K562 (cell line): ENCODE measurements around the gene SRRM5. TPM values are rescaled to one million over a fixed set of nuclear protein-coding genes. Genes with fewer than 3 reads are reported as not detected.

Experiments used
- ATAC-seq: fragments of 200-7000 bp; cut with Tn5 transposase; 3 replicates; pipeline ENCODE4 v1.9.1; 2020; ENCODE audit warnings: moderate library complexity
- BruUV-seq: library from RNA; stranded (reverse); fragments of 400-500 nt; replicated peaks from 2 replicates; lab custom pipeline; 2021; lab: Mats Ljungman, UMichigan
- CTCF ChIA-PET: fragments of 300-600 bp; formaldehyde crosslinking; extraction: SDS; loops from one replicate; lab custom pipeline; 2021; ENCODE audit warnings: low intra/inter-chr PET ratio; lab: Yijun Ruan, JAX
- POLR2A ChIA-PET: fragments of 300-600, 350-650 bp; sonication (Branson Sonifier 250); formaldehyde crosslinking; extraction: SDS; loops from one replicate; lab custom pipeline; 2021; ENCODE audit warnings: antibody characterized with exemption, inconsistent platforms; lab: Yijun Ruan, JAX
- DNase-seq, 4 experiments: peaks; one replicate each; pipeline versions ENCODE4 v3.0.0 to v3.0.0-alpha.2; 2011 to 2018; ENCODE audit warnings: low spot score in 3 of 4, mixed read lengths in 3 of 4; ENCODE audit errors: extremely low read depth in 1 of 4
- FAIRE-seq: peaks from 2 replicates; lab custom pipeline; 2011; peaks lifted over from hg19 to GRCh38; lab: Jason Lieb, UNC
- H2AFZ ChIP-seq: 2 replicates; pipeline ENCODE4 v1.6.0; 2011; ENCODE audit warnings: low read depth, low read length, control low read depth, inconsistent platforms
- H3K27ac ChIP-seq: fragments of 200-600 bp; 3 replicates; pipeline ENCODE4 v1.8.0; 2011; ENCODE audit warnings: low read depth, mild to moderate bottlenecking, control low read depth, inconsistent platforms, low read length, moderate library complexity, mixed read lengths; ENCODE audit errors: extremely low read depth
- H3K27me3 ChIP-seq, 2 experiments: fragments of 300-600 bp in 1 of 2; 2 replicates in 1 of 2; 3 replicates in 1 of 2; pipeline versions ENCODE4 v1.6.0 to v1.8.0; 2011; ENCODE audit warnings: inconsistent platforms in 2 of 2, low read length in 2 of 2, mild to moderate bottlenecking in 1 of 2, mixed read lengths in 1 of 2, moderate library complexity in 1 of 2; ENCODE audit not compliant: control insufficient read depth in 2 of 2, insufficient read depth in 2 of 2
- H3K36me3 ChIP-seq: fragments of 300-600 bp; 3 replicates; pipeline ENCODE4 v1.8.0; 2011; ENCODE audit warnings: mild to moderate bottlenecking, low read length, inconsistent platforms; ENCODE audit not compliant: control insufficient read depth, insufficient read depth
- H3K4me1 ChIP-seq, 2 experiments: fragments of 200-600 bp in 1 of 2; replicated peaks in 1 of 2; 2 replicates in 1 of 2; 3 replicates in 1 of 2; pipeline versions ENCODE4 v1.5.1 to v1.8.0; 2011; ENCODE audit warnings: inconsistent platforms in 2 of 2, low read length in 2 of 2, mild to moderate bottlenecking in 1 of 2, mixed read lengths in 1 of 2, moderate library complexity in 1 of 2; ENCODE audit not compliant: control insufficient read depth in 2 of 2, insufficient read depth in 2 of 2
- H3K4me2 ChIP-seq: 2 replicates; pipeline ENCODE4 v1.6.1; 2011; ENCODE audit warnings: low read length, control low read depth, inconsistent platforms, mixed read lengths; ENCODE audit not compliant: insufficient read depth
- H3K4me3 ChIP-seq: fragments of 200-600 bp; sonication (generic), shearing (Covaris generic); 2 replicates; pipeline ENCODE4 v1.5.1; 2016; ENCODE audit warnings: control low read depth, inconsistent platforms
- H3K79me2 ChIP-seq: fragments of 200-600 bp; 3 replicates; pipeline ENCODE4 v1.8.0; 2011; ENCODE audit warnings: low read length, inconsistent platforms; ENCODE audit not compliant: control insufficient read depth, insufficient read depth
- H3K9ac ChIP-seq, 2 experiments: 2 replicates each; pipeline versions ENCODE4 v1.6.0 to v1.6.1; 2011; ENCODE audit warnings: low read depth in 2 of 2, low read length in 2 of 2, control low read depth in 1 of 2, inconsistent platforms in 1 of 2, mild to moderate bottlenecking in 1 of 2, mixed read lengths in 1 of 2; ENCODE audit not compliant: insufficient read depth in 1 of 2
- H3K9me1 ChIP-seq: one replicate; pipeline ENCODE4 v1.6.0; 2011; ENCODE audit warnings: inconsistent platforms, mild to moderate bottlenecking, low read length, moderate library complexity; ENCODE audit not compliant: control insufficient read depth, insufficient read depth
- H3K9me3 ChIP-seq: replicated peaks from 2 replicates; pipeline ENCODE4 v1.5.1; 2011; ENCODE audit warnings: low read depth, low read length, inconsistent platforms; ENCODE audit not compliant: control insufficient read depth, insufficient read depth
- H4K20me1 ChIP-seq: replicated peaks from 2 replicates; pipeline ENCODE4 v1.6.1; 2011; ENCODE audit warnings: low read length, inconsistent platforms, mixed read lengths; ENCODE audit not compliant: control insufficient read depth, insufficient read depth
- DACH1 ChIP-seq: fragments of 450-650 bp; IDR thresholded peaks from 2 replicates; pipeline ENCODE4 v1.6.1; 2018; ENCODE audit not compliant: partially characterized antibody
- ELK3 ChIP-seq: fragments of 450-650 bp; formaldehyde crosslinking; IDR thresholded peaks from 2 replicates; pipeline ENCODE4 v1.4.0; 2020; ENCODE audit warnings: mild to moderate bottlenecking
- HSF4 ChIP-seq: fragments of 250-450 bp; sonication (Bioruptor Pico); IDR thresholded peaks from 2 replicates; pipeline ENCODE4 v2.1.2; 2022; ENCODE audit warnings: mild to moderate bottlenecking, moderate library complexity, borderline replicate concordance
- ID3 ChIP-seq, 2 experiments: fragments of 250-450 bp in 1 of 2; fragments of 450-650 bp in 1 of 2; sonication (Bioruptor Pico) in 1 of 2; IDR thresholded peaks; 2 replicates each; pipeline versions ENCODE4 v1.6.1 to v1.8.0; 2016 to 2021; ENCODE audit warnings: mild to moderate bottlenecking in 2 of 2, moderate library complexity in 2 of 2, missing compliant biosample characterization in 1 of 2, missing genetic modification characterization in 1 of 2
- MAFF ChIP-seq: IDR thresholded peaks from 2 replicates; pipeline ENCODE4 v1.6.1; 2012; ENCODE audit warnings: low read length, improper control_type of control experiment
- MAFG ChIP-seq: fragments of 450-650 bp; conservative IDR thresholded peaks from 2 replicates; pipeline ENCODE4 v1.6.1; 2016; ENCODE audit warnings: missing genetic modification characterization, missing compliant biosample characterization
- TCF7 ChIP-seq: sonication (generic); IDR thresholded peaks from 2 replicates; pipeline ENCODE4 v1.6.1; 2016; ENCODE audit warnings: antibody characterized with exemption, borderline replicate concordance
- TCF7L2 ChIP-seq: fragments of 150-350 bp; IDR thresholded peaks from 2 replicates; pipeline ENCODE4 v1.6.1; 2016; ENCODE audit warnings: low read depth, mild to moderate bottlenecking, low read length, moderate library complexity
- TGIF2 ChIP-seq: sonication (generic); formaldehyde crosslinking; IDR thresholded peaks from 2 replicates; pipeline ENCODE4 v1.8.1; 2022; ENCODE audit warnings: mild to moderate bottlenecking, missing genetic modification reagents, moderate library complexity
- THAP12 ChIP-seq: fragments of 250-450 bp; sonication (Bioruptor Pico); IDR thresholded peaks from 2 replicates; pipeline ENCODE4 v1.9.0; 2021; ENCODE audit warnings: mild to moderate bottlenecking, inconsistent platforms
- ZMIZ1 ChIP-seq, 2 experiments: fragments of 150-350 bp in 1 of 2; IDR thresholded peaks; 2 replicates each; pipeline ENCODE4 v1.6.1; 2012 to 2016; ENCODE audit warnings: low read depth in 2 of 2, low read length in 2 of 2, mild to moderate bottlenecking in 1 of 2, moderate library complexity in 1 of 2
- WGBS: fragments of 100-300 bp; shearing (Covaris generic); methylation state at CpG from one replicate; pipeline ENCODE4 v1.1.6; 2016; ENCODE audit warnings: low coverage, mixed read lengths; ENCODE audit not compliant: insufficient coverage; ENCODE audit errors: missing lambda C conversion rate; 5-methylcytosine and 5-hydroxymethylcytosine counted together
- in situ Hi-C: fragments of 300-500 bp; cut with MboI; formaldehyde crosslinking; loops from 4 replicates; pipeline ENCODE4 v1.15.0; 2018; ENCODE audit warnings: inconsistent platforms, mixed read lengths
- intact Hi-C: fragments of 100-400 bp; cut with micrococcal nuclease; formaldehyde crosslinking; loops from 2 replicates; pipeline ENCODE4 v1.14.2; 2022
- polyA plus RNA-seq, 8 experiments: library from polyadenylated mRNA; depleted of rRNA in 4 of 8; stranded (reverse) in 5 of 8; unstranded in 3 of 8; fragments of >200 nt; fragmentation: Nextera tagmentation in 2 of 8; fragmentation: Illumina TruSeq in 1 of 8; extraction: Ambion mirVana in 2 of 8; extraction: Trizol in 1 of 8; gene quantifications; 2 replicates each; pipeline versions ENCODE4 v1.2.1 to v1.2.3, GENCODE V29; 2011 to 2014; ENCODE audit warnings: inconsistent platforms in 1 of 8, missing spikeins in 1 of 8
- total RNA-seq, 7 experiments: library from RNA; depleted of rRNA in 6 of 7; stranded (reverse); fragments of >200 nt in 6 of 7; fragmentation: Illumina TruSeq in 2 of 7; extraction: Trizol in 2 of 7; gene quantifications; 2 replicates each; pipeline versions ENCODE4 v1.2.1 to v1.2.3, GENCODE V29; 2011 to 2021; ENCODE audit warnings: low replicate concordance in 1 of 7

SRRM5 gene
- total and polyA plus RNA-seq, 9 of the 15 experiments (the other 6 are each of a cell fraction or from before 2014, with no cell fraction given): 0.09 to 0.45 (median 0.18) TPM; not detected in 2

GRCh38 chr19:43634872-43635560 is 23.1 kb downstream of the SRRM5 start:
- H3K4me3 ChIP-seq: no peak overlapping the region
- H3K9ac ChIP-seq: peak overlapping the region; percentile 17 to 86; a peak in 3 of 4 replicates
- intact Hi-C loops: no loop called here
- no peaks in the 10 kb centered on the region for H4K20me1 ChIP-seq
- no peaks in the 10 kb centered on the region for H3K9me1 ChIP-seq
- H2AFZ ChIP-seq: peak overlapping the region; percentile 47
- H3K4me1 ChIP-seq: peaks cover 13 to 28% of the 10 kb centered on the region in 2 experiments; a peak in 4 of 5 replicates
- H3K27me3 ChIP-seq: peaks cover 9% of the 10 kb centered on the region in 2 experiments
- no TSS peak for BruUV-seq
- ATAC-seq (peak; percentile 14; the same call in 1 of the 3 replicates), FAIRE-seq (peak; percentile 29), DNase-seq (peak in 1 of 4 experiments; percentile 26)
- H3K79me2 ChIP-seq: no peaks in the 10 kb centered on the region
- H3K9me3 ChIP-seq: no peaks in the 10 kb centered on the region
- H3K4me2 ChIP-seq: peak overlapping the region; percentile 18; the same call in 1 of the 2 replicates
- H3K27ac ChIP-seq: no peak overlapping the region
- WGBS: 18% methylated on average over 12 of the region's 17 CpGs
- POLR2A ChIA-PET: interaction anchor here (0.7 kb wide), 1 partner anchor 41 kb away, joined by 3 read pairs; no protein-coding TSS in a partner anchor
- no peaks in the 10 kb centered on the region for H3K36me3 ChIP-seq
- in situ Hi-C loops: no loop called here
- CTCF ChIA-PET: no interaction called here
- TF ChIP-seq HSF4 (CRISPR knock-in tag) (no peak), THAP12 (CRISPR knock-in tag) (no peak), MAFF (peak; percentile 66), TCF7 (no peak), ZMIZ1 (IDR thresholded peaks at IDR 0.05; ENCODE audit: low read depth in 2 of 2, low read length in 2 of 2) (no peak), ID3 (CRISPR knock-in tag; IDR thresholded peaks at IDR 0.05) (no peak), ID3 (tag; IDR thresholded peaks at IDR 0.05) (no peak), TCF7L2 (peak; percentile 65; the same call in 1 of the 2 replicates), MAFG (tag) (peak; percentile 72), DACH1 (peak; percentile 27), ELK3 (CRISPR knock-in tag) (no peak), TGIF2 (CRISPR knock-in tag) (no peak)
